HCT116 (cell line): ENCODE measurements around the gene GPRIN1. TPM values are rescaled to one million over a fixed set of nuclear protein-coding genes. Genes with fewer than 3 reads are reported as not detected.

Experiments
- ATAC-seq: fragments of 200-7000 bp; cut with Tn5 transposase; 2 replicates; pipeline ENCODE4 v1.9.1; 2020; ENCODE audit warnings: mild to moderate bottlenecking, moderate library complexity
- BruUV-seq: library from RNA; stranded (reverse); fragments of 400-500 nt; replicated peaks from 2 replicates; lab custom pipeline; 2021; lab: Mats Ljungman, UMichigan
- CTCF ChIA-PET: fragments of 300-600 bp; sonication (Branson Sonifier 250); formaldehyde crosslinking; loops from one replicate; lab custom pipeline; 2021; ENCODE audit warnings: antibody characterized with exemption; lab: Charles Lee
- POLR2A ChIA-PET: fragments of 300-600, 350-600 bp; sonication (Branson Sonifier 250); formaldehyde crosslinking; loops from one replicate; lab custom pipeline; 2021; ENCODE audit warnings: antibody characterized with exemption; lab: Charles Lee
- RAD21 ChIA-PET, 2 experiments: fragments of 300-600 bp; sonication (Branson Sonifier 250); formaldehyde crosslinking; loops; one replicate each; lab custom pipeline; 2023; ENCODE audit warnings: low total read pairs in 2 of 2; ENCODE audit not compliant: uncharacterized antibody in 2 of 2, unreplicated experiment in 2 of 2, low non-redundant PET in 1 of 2; lab: Charles Lee
- DNase-seq: peaks from one replicate; pipeline ENCODE4 v3.0.0-alpha.2; 2010; ENCODE audit warnings: low read depth, low spot score
- H2AFZ ChIP-seq: fragments of 200-600 bp; shearing (Covaris generic), sonication (generic); 2 replicates; pipeline ENCODE4 v1.6.1; 2017; ENCODE audit warnings: low read depth, mixed run types, mixed read lengths, antibody characterized with exemption, low read length; ENCODE audit not compliant: poor library complexity, severe bottlenecking
- H3K27ac ChIP-seq: 2 replicates; pipeline ENCODE4 v1.5.1; 2012; ENCODE audit warnings: low read depth, low read length
- H3K27me3 ChIP-seq: fragments of 200-600 bp; sonication (generic); 2 replicates; pipeline ENCODE4 v1.6.1; 2016; ENCODE audit warnings: mixed run types, low read length, mixed read lengths; ENCODE audit not compliant: insufficient read depth
- H3K36me3 ChIP-seq, 2 experiments: fragments of 200-500 bp in 1 of 2; fragments of 200-600 bp in 1 of 2; sonication (Bioruptor generic) in 1 of 2; sonication (generic) in 1 of 2; 2 replicates each; pipeline versions ENCODE4 v1.5.1 to v1.6.1; 2014 to 2016; ENCODE audit warnings: low read length in 2 of 2, inconsistent platforms in 1 of 2, mixed read lengths in 1 of 2, mixed run types in 1 of 2; ENCODE audit not compliant: insufficient read depth in 2 of 2, control insufficient read depth in 1 of 2
- H3K4me1 ChIP-seq, 2 experiments: fragments of 200-600 bp in 1 of 2; sonication (generic) in 1 of 2; 2 replicates each; pipeline versions ENCODE4 v1.5.1 to v1.6.1; 2012 to 2017; ENCODE audit warnings: low read length in 2 of 2, inconsistent platforms in 1 of 2, mild to moderate bottlenecking in 1 of 2, mixed read lengths in 1 of 2, mixed run types in 1 of 2, moderate library complexity in 1 of 2; ENCODE audit not compliant: insufficient read depth in 2 of 2, control insufficient read depth in 1 of 2
- H3K4me2 ChIP-seq: fragments of 200-600 bp; sonication (generic); 2 replicates; pipeline ENCODE4 v1.6.1; 2017; ENCODE audit warnings: mixed run types, low read length, mixed read lengths
- H3K4me3 ChIP-seq, 2 experiments: fragments of 200-600 bp in 1 of 2; sonication (generic) in 1 of 2; replicated peaks in 1 of 2; 2 replicates each; pipeline ENCODE4 v1.5.1; 2011 to 2016; ENCODE audit warnings: low read length in 2 of 2, control low read depth in 1 of 2, low read depth in 1 of 2, mild to moderate bottlenecking in 1 of 2, mixed read lengths in 1 of 2, mixed run types in 1 of 2
- H3K79me2 ChIP-seq: fragments of 200-600 bp; sonication (generic); 2 replicates; pipeline ENCODE4 v1.6.1; 2017; ENCODE audit warnings: mild to moderate bottlenecking, mixed run types, low read length, moderate library complexity, mixed read lengths; ENCODE audit not compliant: insufficient read depth
- H3K9ac ChIP-seq: fragments of 200-600 bp; sonication (generic); 2 replicates; pipeline ENCODE4 v1.6.1; 2016; ENCODE audit warnings: low read length, mixed read lengths
- H3K9me2 ChIP-seq: fragments of 200-600 bp; sonication (generic), shearing (Covaris generic); 2 replicates; pipeline ENCODE4 v1.6.1; 2017; ENCODE audit warnings: mixed run types, mild to moderate bottlenecking, moderate library complexity; ENCODE audit not compliant: insufficient read depth
- H3K9me3 ChIP-seq, 2 experiments: fragments of 200-500 bp in 1 of 2; fragments of 200-600 bp in 1 of 2; sonication (Bioruptor generic) in 1 of 2; sonication (generic) in 1 of 2; 2 replicates each; pipeline ENCODE4 v1.6.1; 2014 to 2017; ENCODE audit warnings: low read length in 2 of 2, mixed read lengths in 2 of 2, inconsistent platforms in 1 of 2, low read depth in 1 of 2, mild to moderate bottlenecking in 1 of 2, mixed run types in 1 of 2, moderate library complexity in 1 of 2; ENCODE audit not compliant: control insufficient read depth in 1 of 2, insufficient read depth in 1 of 2
- H4K20me1 ChIP-seq: fragments of 200-600 bp; sonication (generic), shearing (Covaris generic); 2 replicates; pipeline ENCODE4 v1.6.1; 2017; ENCODE audit warnings: mixed run types, mild to moderate bottlenecking, moderate library complexity; ENCODE audit not compliant: insufficient read depth
- ATF3 ChIP-seq: IDR thresholded peaks from 2 replicates; pipeline ENCODE4 v1.6.1; 2012
- CBX3 ChIP-seq: IDR thresholded peaks from 2 replicates; pipeline ENCODE4 v1.6.1; 2012; ENCODE audit warnings: low read depth
- CTCF ChIP-seq, 3 experiments: fragments of 200-600 bp in 1 of 3; sonication (generic) in 1 of 3; IDR thresholded peaks in 2 of 3; conservative IDR thresholded peaks in 1 of 3; 2 replicates each; pipeline ENCODE4 v1.5.1; 2012 to 2017; ENCODE audit warnings: low read depth in 2 of 3, low read length in 2 of 3, antibody characterized with exemption in 1 of 3, borderline replicate concordance in 1 of 3, control low read depth in 1 of 3, mild to moderate bottlenecking in 1 of 3, mixed read lengths in 1 of 3, mixed run types in 1 of 3, moderate library complexity in 1 of 3; ENCODE audit not compliant: insufficient read depth in 1 of 3
- EGR1 ChIP-seq: IDR thresholded peaks from 2 replicates; pipeline ENCODE4 v1.6.1; 2012; ENCODE audit warnings: low read depth
- ELF1 ChIP-seq: IDR thresholded peaks from 2 replicates; pipeline ENCODE4 v1.6.1; 2012; ENCODE audit warnings: low read depth, borderline replicate concordance
- JUND ChIP-seq: IDR thresholded peaks from 2 replicates; pipeline ENCODE4 v1.6.1; 2012
- MAX ChIP-seq: IDR thresholded peaks from 2 replicates; pipeline ENCODE4 v1.6.1; 2012
- POLR2A ChIP-seq: IDR thresholded peaks from 2 replicates; pipeline ENCODE4 v1.7.0; 2011; ENCODE audit warnings: borderline replicate concordance; ENCODE audit not compliant: insufficient read depth, insufficient read length; ENCODE audit errors: extremely low read depth
- POLR2AphosphoS5 ChIP-seq: IDR thresholded peaks from 2 replicates; pipeline ENCODE4 v1.6.1; 2011; ENCODE audit warnings: mild to moderate bottlenecking, low read depth, low read length, moderate library complexity
- RAD21 ChIP-seq: IDR thresholded peaks from 2 replicates; pipeline ENCODE4 v1.6.1; 2012; ENCODE audit warnings: low read depth, mild to moderate bottlenecking
- REST ChIP-seq: IDR thresholded peaks from 2 replicates; pipeline ENCODE4 v1.6.1; 2012; ENCODE audit warnings: low read depth
- SRF ChIP-seq: IDR thresholded peaks from 2 replicates; pipeline ENCODE4 v1.6.1; 2012; ENCODE audit warnings: low read depth
- TCF7L2 ChIP-seq: IDR thresholded peaks from 2 replicates; pipeline ENCODE4 v1.7.0; 2011; ENCODE audit warnings: borderline replicate concordance, inconsistent platforms; ENCODE audit not compliant: insufficient read depth, insufficient read length; ENCODE audit errors: extremely low read depth
- YY1 ChIP-seq: IDR thresholded peaks from 2 replicates; pipeline ENCODE4 v1.6.1; 2011; ENCODE audit warnings: low read length, low read depth, moderate library complexity, mild to moderate bottlenecking; ENCODE audit not compliant: insufficient replicate concordance; ENCODE audit errors: extremely low read depth
- ZBTB33 ChIP-seq: IDR thresholded peaks from 2 replicates; pipeline ENCODE4 v1.6.1; 2011; ENCODE audit warnings: mild to moderate bottlenecking, low read length, moderate library complexity; ENCODE audit not compliant: insufficient replicate concordance; ENCODE audit errors: extremely low read depth
- ZNF274 ChIP-seq: fragments of 200-500 bp; sonication (Bioruptor generic); IDR thresholded peaks from 2 replicates; pipeline ENCODE4 v1.6.1; 2014; ENCODE audit warnings: mild to moderate bottlenecking, low read depth, low read length, inconsistent platforms
- intact Hi-C: fragments of 100-400 bp; cut with micrococcal nuclease; formaldehyde crosslinking; loops from 2 replicates; pipeline ENCODE4 v1.10.0; 2022
- total RNA-seq: library from RNA; stranded (reverse); gene quantifications from one replicate; pipeline ENCODE4 v1.2.1, GENCODE V29; 2021; ENCODE audit not compliant: unreplicated experiment

Gene GPRIN1
- total RNA-seq, 1 experiment from 2014 or later: 14.2 TPM

- no peak overlapping the region for H3K4me3 ChIP-seq
- H3K9me2 ChIP-seq: no peaks in the 10 kb centered on the region
- ChIA-PET CTCF (interaction anchor here (1.1 kb wide), 1 partner anchor 18 kb away, joined by 3 read pairs; no protein-coding TSS in a partner anchor), RAD21 (no interaction called here), POLR2A (no interaction called here)
- no peak overlapping the region for H3K4me2 ChIP-seq
- no peak for TF ChIP-seq REST
- TF ChIP-seq EGR1: no peak
- TF ChIP-seq YY1: no peak
- TF ChIP-seq SRF: no peak
- no peak for TF ChIP-seq MAX
- no peak for TF ChIP-seq POLR2AphosphoS5
- TF ChIP-seq TCF7L2: no peak
- no peak for TF ChIP-seq CTCF (IDR thresholded peaks at IDR 0.05 in 2 of 3, conservative IDR thresholded peaks at IDR 0.05 in 1 of 3; ENCODE audit: borderline replicate concordance in 1 of 3, insufficient read depth in 1 of 3, low read depth in 2 of 3, low read length in 2 of 3)
- TF ChIP-seq ELF1: no peak
- no peak for TF ChIP-seq POLR2A
- no peak for TF ChIP-seq ZBTB33
- no peak for TF ChIP-seq ATF3
- TF ChIP-seq JUND: no peak
- TF ChIP-seq RAD21: no peak
- TF ChIP-seq ZNF274: no peak
- TF ChIP-seq CBX3: no peak
- H4K20me1 ChIP-seq: no peaks in the 10 kb centered on the region
- no peak overlapping the region for H3K9ac ChIP-seq
- BruUV-seq: no TSS peak
- no peak overlapping the region for H2AFZ ChIP-seq
- H3K79me2 ChIP-seq: peaks cover under 1% of the 10 kb centered on the region; the same call in 1 of the 2 replicates
- ATAC-seq (no peak), DNase-seq (no peak)
- H3K27me3 ChIP-seq: no peaks in the 10 kb centered on the region
- H3K36me3 ChIP-seq: no peaks in the 10 kb centered on the region
- peaks cover 11 to 32% of the 10 kb centered on the region in 2 experiments for H3K4me1 ChIP-seq
- H3K9me3 ChIP-seq: no peaks in the 10 kb centered on the region
- no peak overlapping the region for H3K27ac ChIP-seq
- intact Hi-C loops: no loop called here
Measured at GRCh38 chr5:176642675-176643490, 32.9 kb upstream of the GPRIN1 start.
